ENCODE measurements around the gene WSCD2. TPM values are rescaled to one million over a fixed set of nuclear protein-coding genes. Genes with fewer than 3 reads are reported as not detected.

The WSCD2 gene
- total RNA-seq, 1 donor from 2014 or later, result not detected

DNA sequence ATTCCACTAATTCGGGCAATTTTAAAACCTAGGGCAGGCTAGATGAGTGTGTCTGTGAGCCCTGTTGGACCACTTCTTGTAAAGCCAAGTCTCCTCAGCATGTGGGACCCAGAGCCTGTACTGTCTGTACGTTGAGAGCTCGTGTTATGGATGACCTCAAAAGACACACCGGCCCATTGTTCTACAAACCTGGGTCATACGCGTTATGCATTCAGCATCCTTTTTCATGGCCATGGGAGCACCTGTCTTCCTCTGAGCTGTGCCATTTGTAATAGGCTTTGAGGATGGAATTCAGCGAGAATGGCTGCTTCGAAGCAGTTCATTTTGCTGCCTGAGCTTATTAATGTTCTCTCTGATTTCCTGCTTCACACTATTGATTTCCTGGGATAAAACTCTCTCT lies 15.0 kb downstream of the WSCD2 start:
- Histone ChIP-seq H3K4me3 (ENCODE audit: low read depth, low read length) (no peak overlapping the region), H3K36me3 (ENCODE audit: control insufficient read depth, insufficient read depth, low read length) (no peaks in the 10 kb centered on the region), H3K27me3 (ENCODE audit: control insufficient read depth, insufficient read depth, low read length) (no peaks in the 10 kb centered on the region)
- FAIRE-seq (peak; percentile 43), DNase-seq (ENCODE audit: low read depth) (no peak)
- TF ChIP-seq CTCF (IDR thresholded peaks at IDR 0.05; ENCODE audit: insufficient read depth, low read length, severe bottlenecking), result no peak

GRCh38 chr12:108145011-108145410 lies 15.9 kb downstream of the WSCD2 start:
- Histone ChIP-seq H3K4me3 (ENCODE audit: low read depth, low read length) (no peak overlapping the region), H3K27me3 (ENCODE audit: control insufficient read depth, insufficient read depth, low read length) (no peaks in the 10 kb centered on the region), H3K36me3 (ENCODE audit: control insufficient read depth, insufficient read depth, low read length) (no peaks in the 10 kb centered on the region)
- TF ChIP-seq CTCF (IDR thresholded peaks at IDR 0.05; ENCODE audit: insufficient read depth, low read length, severe bottlenecking), result no peak
- FAIRE-seq (no peak), DNase-seq (ENCODE audit: low read depth) (no peak)

DNA sequence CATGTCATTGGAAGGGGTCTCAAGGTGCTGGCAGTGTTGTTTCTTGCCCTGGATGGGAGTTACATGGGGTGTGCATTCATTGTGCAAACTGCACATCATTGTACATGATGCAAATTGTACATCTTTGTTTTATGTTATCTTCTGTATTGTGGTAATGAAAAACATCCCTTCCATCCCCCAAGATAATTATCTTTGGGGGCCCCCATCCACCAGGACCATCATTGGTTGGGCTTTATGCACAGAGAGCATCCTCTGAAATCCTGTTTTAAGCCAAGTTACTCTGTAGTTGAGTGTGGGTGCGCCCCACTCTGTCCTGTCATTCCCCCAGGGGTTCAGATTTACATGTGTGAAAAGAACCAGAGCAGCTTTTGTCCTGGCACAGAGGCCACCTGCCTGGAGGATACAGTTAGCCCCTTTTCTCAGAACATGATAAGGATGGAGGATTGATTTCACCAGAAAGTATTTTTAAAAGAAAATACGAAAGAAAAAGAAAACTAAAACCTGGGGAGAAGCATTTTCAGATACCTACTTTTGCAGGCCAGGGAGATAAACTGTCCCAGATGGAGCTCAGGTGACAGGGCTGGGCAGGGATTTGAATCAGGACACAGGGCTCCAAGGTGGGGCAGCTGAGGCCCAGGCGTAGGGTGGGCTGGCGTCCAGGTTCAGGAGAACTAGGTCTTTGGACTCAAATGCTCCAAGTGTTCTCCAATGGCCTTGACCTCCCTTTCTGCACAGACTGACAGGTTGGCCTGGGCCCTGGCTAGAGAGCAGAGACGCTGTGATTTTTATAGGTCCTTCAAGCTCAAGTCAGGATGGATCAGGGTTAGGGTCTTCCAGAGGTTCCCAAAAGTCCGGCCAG lies 17.2 kb downstream of the WSCD2 start:
- FAIRE-seq (no peak), DNase-seq (ENCODE audit: low read depth) (no peak)
- no peak for TF ChIP-seq CTCF (IDR thresholded peaks at IDR 0.05; ENCODE audit: insufficient read depth, low read length, severe bottlenecking)
- Histone ChIP-seq H3K36me3 (ENCODE audit: control insufficient read depth, insufficient read depth, low read length) (no peaks in the 10 kb centered on the region), H3K4me3 (ENCODE audit: low read depth, low read length) (no peak overlapping the region), H3K27me3 (ENCODE audit: control insufficient read depth, insufficient read depth, low read length) (no peaks in the 10 kb centered on the region)

DNA sequence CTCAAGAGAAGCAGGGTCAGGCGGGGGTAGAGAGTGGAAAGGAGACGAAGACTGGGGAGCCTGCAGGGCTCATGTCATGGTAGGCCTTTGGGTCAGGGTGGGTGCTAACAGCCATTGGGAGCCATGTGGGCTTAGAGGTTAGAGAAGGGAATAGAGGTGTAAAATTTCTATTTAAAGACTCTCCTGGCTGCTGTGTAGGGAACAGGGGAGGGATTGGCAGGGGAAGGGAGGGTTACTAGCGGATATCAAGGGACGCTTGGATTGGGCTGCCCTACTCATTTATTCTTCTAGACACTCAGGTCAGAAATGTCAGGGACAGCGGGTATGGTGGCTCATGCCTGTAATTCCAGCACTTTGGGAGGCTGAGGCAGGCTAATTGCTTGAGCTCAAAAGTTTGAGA lies 18.2 kb downstream of the WSCD2 start:
- FAIRE-seq (no peak), DNase-seq (ENCODE audit: low read depth) (no peak)
- H3K36me3 ChIP-seq (ENCODE audit: control insufficient read depth, insufficient read depth, low read length), result no peaks in the 10 kb centered on the region
- H3K4me3 ChIP-seq (ENCODE audit: low read depth, low read length), result no peak overlapping the region
- no peaks in the 10 kb centered on the region for H3K27me3 ChIP-seq (ENCODE audit: control insufficient read depth, insufficient read depth, low read length)
- TF ChIP-seq CTCF (IDR thresholded peaks at IDR 0.05; ENCODE audit: insufficient read depth, low read length, severe bottlenecking), result no peak

DNA sequence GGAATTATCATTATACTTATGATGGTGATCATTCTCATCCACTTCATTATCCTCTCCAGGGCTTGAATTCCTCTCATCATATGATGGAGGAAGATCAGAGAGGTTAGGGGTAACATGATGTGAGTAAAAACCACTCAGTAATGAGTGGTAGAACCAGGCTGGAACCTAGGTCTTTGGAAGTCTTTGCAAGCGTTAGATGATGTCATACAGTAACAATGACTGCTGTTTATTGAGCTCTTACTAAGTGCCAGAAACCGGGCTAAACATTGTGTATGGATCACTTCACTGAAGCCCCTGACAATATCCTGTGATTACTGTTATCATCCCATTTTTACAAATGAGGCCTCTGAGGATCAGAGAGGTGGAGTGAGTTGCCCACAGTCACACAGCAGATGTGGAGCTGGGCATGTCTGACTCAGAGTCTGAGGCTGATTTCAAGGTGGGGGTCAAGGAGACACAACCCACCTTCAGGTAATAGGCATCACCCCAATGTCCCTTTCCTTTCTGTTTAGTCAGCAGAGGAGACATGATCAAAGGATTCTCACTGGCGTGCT lies 19.5 kb downstream of the WSCD2 start:
- Histone ChIP-seq H3K27me3 (ENCODE audit: control insufficient read depth, insufficient read depth, low read length) (no peaks in the 10 kb centered on the region), H3K36me3 (ENCODE audit: control insufficient read depth, insufficient read depth, low read length) (no peaks in the 10 kb centered on the region), H3K4me3 (ENCODE audit: low read depth, low read length) (no peak overlapping the region)
- DNase-seq (ENCODE audit: low read depth) (no peak), FAIRE-seq (no peak)
- TF ChIP-seq CTCF (IDR thresholded peaks at IDR 0.05; ENCODE audit: insufficient read depth, low read length, severe bottlenecking), result no peak

Data from bronchial epithelial cell (primary cell).